Testis (tissue), 3 donors: ENCODE measurements around the gene TFF1. TPM values are rescaled to one million over a fixed set of nuclear protein-coding genes. Genes with fewer than 3 reads are reported as not detected.

Experiments used
- DNase-seq: peaks from one replicate; pipeline ENCODE4 v3.0.0-alpha.2; 2019
- H3K27ac ChIP-seq, 2 donors: fragments of 200-600 bp; sonication (generic); one replicate each; pipeline ENCODE4 v1.5.1; 2019
- H3K27me3 ChIP-seq: fragments of 200-600 bp; sonication (generic); one replicate; pipeline ENCODE4 v1.5.1; 2019
- H3K36me3 ChIP-seq: fragments of 200-600 bp; sonication (generic); one replicate; pipeline ENCODE4 v1.5.1; 2017; ENCODE audit warnings: low read depth; ENCODE audit errors: missing control alignments
- H3K4me1 ChIP-seq: fragments of 200-600 bp; sonication (generic); one replicate; pipeline ENCODE4 v1.5.1; 2019
- H3K4me3 ChIP-seq, 2 donors: fragments of 200-600 bp; sonication (generic); one replicate each; pipeline ENCODE4 v1.5.1; 2017 to 2019
- H3K9me3 ChIP-seq: fragments of 200-600 bp; sonication (generic); one replicate; pipeline ENCODE4 v1.5.1; 2017
- POLR2A ChIP-seq: fragments of 450-650 bp; IDR thresholded peaks from one replicate; pipeline ENCODE4 v1.6.1; 2017; ENCODE audit warnings: antibody characterized with exemption, mild to moderate bottlenecking, moderate library complexity
- WGBS, 2 donors: methylation state at CpG; one replicate each; pipeline ENCODE4 v1.1.5; 2018; 5-methylcytosine and 5-hydroxymethylcytosine counted together
- intact Hi-C: fragments of 100-400 bp; cut with DNase I; formaldehyde crosslinking; loops from one replicate; pipeline ENCODE4 v1.15.1; 2023; ENCODE audit warnings: low total_unique reads
- polyA plus RNA-seq: library from polyadenylated mRNA; stranded (reverse); fragments of 350-450 nt; fragmentation: Illumina TruSeq; extraction: RNeasy Lipid Tissue Mini Kit (QIAGEN cat#74804); gene quantifications from one replicate; pipeline ENCODE4 v1.2.3, GENCODE V29; 2014; ENCODE audit warnings: low read depth, low replicate concordance; ENCODE audit not compliant: insufficient read depth
- total RNA-seq, 2 donors: library from RNA; depleted of rRNA; stranded (reverse); fragments of >200 nt; gene quantifications; one replicate each; pipeline ENCODE4 v1.2.3, GENCODE V29; 2016
- TF ChIP-seq, protein P1 (sequence below), 3 experiments: fragments of 450-650 bp in 2 of 3; fragments of 200-600 bp in 1 of 3; sonication (generic) in 1 of 3; IDR thresholded peaks; one replicate each; pipeline ENCODE4 v1.5.1; 2016 to 2019; ENCODE audit warnings: antibody characterized with exemption in 3 of 3, mild to moderate bottlenecking in 2 of 3, moderate library complexity in 1 of 3

The TFF1 gene
- total and polyA plus RNA-seq, 3 donors from 2014 or later = not detected

DNA sequence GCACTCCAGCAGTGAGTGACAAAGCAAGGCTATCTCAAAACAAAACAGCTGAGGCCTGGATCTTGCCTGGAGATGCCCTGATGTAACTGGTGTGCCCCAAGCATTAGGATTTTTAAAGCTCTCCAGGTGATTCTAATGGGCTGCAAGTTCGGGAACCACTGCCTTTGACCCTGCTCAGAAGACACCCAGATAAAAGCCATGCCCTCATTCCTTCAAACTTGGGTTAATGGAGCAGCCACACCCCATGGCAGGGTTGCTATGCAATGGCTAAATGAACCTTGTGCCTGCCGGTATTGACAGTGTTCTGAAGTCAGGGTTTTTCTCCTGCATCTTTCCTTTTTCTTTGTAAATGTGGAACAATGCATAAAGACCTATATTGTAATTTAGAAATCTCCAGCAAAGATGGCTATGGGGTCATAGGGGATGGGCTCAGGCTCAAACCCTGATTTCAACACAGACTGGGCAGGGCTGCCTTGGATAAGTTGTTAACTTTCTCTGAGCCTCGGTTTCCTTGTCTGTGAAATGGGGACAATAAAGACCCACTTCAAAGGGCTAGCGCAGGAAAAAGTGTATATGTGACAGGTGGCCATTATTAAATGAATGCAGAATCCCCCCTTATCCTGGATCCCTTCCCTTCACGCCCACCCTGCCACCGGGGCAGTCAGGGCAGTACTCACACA, 51.6 kb downstream of the TFF1 start:
- H3K27me3 ChIP-seq = no peaks in the 10 kb centered on the region
- intact Hi-C loops = no loop called here
- DNase-seq = no peak
- 81% methylated on average over 6 of the region's 6 CpGs for WGBS, 2 donors
- H3K4me3 ChIP-seq = no peak overlapping the region
- H3K4me1 ChIP-seq = peaks cover 30% of the 10 kb centered on the region
- TF ChIP-seq, protein P1, sequence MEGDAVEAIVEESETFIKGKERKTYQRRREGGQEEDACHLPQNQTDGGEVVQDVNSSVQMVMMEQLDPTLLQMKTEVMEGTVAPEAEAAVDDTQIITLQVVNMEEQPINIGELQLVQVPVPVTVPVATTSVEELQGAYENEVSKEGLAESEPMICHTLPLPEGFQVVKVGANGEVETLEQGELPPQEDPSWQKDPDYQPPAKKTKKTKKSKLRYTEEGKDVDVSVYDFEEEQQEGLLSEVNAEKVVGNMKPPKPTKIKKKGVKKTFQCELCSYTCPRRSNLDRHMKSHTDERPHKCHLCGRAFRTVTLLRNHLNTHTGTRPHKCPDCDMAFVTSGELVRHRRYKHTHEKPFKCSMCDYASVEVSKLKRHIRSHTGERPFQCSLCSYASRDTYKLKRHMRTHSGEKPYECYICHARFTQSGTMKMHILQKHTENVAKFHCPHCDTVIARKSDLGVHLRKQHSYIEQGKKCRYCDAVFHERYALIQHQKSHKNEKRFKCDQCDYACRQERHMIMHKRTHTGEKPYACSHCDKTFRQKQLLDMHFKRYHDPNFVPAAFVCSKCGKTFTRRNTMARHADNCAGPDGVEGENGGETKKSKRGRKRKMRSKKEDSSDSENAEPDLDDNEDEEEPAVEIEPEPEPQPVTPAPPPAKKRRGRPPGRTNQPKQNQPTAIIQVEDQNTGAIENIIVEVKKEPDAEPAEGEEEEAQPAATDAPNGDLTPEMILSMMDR (IDR thresholded peaks at IDR 0.05) = no peak
- TF ChIP-seq POLR2A = no peak
- H3K9me3 ChIP-seq = no peaks in the 10 kb centered on the region
- no peaks in the 10 kb centered on the region for H3K36me3 ChIP-seq
- H3K27ac ChIP-seq = no peak overlapping the region

DNA sequence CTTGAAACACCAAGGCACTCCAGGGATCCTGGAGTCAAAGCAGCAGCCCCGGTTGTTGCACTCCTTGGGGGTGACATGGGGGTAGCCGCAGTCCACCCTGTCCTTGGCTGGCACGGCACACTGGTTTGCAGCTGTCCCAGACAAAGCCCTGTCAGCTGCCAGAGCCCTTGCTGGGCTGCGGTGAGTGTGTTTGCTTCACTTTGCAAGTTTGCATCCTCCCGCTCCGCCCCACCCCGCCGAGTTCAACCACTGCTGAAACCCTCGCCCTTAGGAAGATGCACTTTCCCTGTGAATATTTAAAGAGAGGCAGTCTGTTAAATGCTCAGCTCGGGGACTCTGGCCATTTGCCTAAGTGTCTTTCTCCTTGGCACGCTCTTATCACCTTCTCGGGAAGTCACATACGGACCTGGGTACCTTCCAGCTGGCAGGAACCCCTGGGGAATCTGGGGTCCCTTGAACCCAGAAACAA, 52.8 kb downstream of the TFF1 start:
- Histone ChIP-seq H3K4me3 (no peak overlapping the region), H3K9me3 (no peaks in the 10 kb centered on the region), H3K27ac (no peak overlapping the region), H3K4me1 (peaks cover 33% of the 10 kb centered on the region), H3K36me3 (no peaks in the 10 kb centered on the region), H3K27me3 (no peaks in the 10 kb centered on the region)
- 46 to 63% methylated on average over 13 of the region's 13 CpGs for WGBS, 2 donors
- DNase-seq = no peak
- TF ChIP-seq, protein P1 (IDR thresholded peaks at IDR 0.05) = no peak
- no peak for TF ChIP-seq POLR2A
- intact Hi-C loops = no loop called here

DNA sequence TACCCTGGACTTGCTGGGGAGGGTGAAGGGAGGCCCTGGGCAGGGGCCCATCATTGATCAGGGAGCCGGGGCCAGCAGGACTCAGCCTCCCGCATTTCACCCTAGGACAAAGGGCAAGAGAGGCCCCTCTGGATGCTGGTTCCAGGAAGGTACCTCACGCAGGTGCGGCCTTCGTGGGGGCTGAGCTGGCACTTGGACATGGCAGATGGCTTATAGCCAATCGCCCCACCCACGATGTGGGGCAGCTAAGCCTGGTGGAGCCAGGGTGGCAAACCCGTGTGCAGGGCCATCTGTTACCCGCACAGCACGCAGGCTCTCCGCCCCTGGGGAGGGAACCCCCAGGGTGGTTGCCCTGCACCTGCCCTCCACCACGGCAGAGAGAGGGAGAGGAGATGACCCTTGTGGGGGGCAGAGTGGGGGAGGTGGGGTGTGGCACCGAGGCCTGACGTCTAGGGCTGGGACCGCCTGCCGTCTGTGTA, 53.7 kb downstream of the TFF1 start:
- Histone ChIP-seq H3K4me1 (peaks cover 33% of the 10 kb centered on the region), H3K27ac (no peak overlapping the region), H3K36me3 (no peaks in the 10 kb centered on the region), H3K9me3 (no peaks in the 10 kb centered on the region), H3K4me3 (no peak overlapping the region), H3K27me3 (no peaks in the 10 kb centered on the region)
- intact Hi-C loops = no loop called here
- DNase-seq = no peak
- 72% methylated on average over 14 to 16 of the region's 16 CpGs for WGBS, 2 donors
- TF ChIP-seq POLR2A = no peak
- TF ChIP-seq, protein P1 (IDR thresholded peaks at IDR 0.05) = no peak

Other genes with a start within 250 kb of the TFF1 start
- 1 to 10 TPM; 4.6 to 5.9 TPM for gene ABCG1, start 147.4 kb downstream of the TFF1 start, total RNA-seq
- gene ABCG1, start 147.4 kb downstream of the TFF1 start, polyA plus RNA-seq = 5.1 TPM
- gene TFF3, start 51.1 kb downstream of the TFF1 start, total RNA-seq = 10 to 100 TPM in 1 of 2 donors, 1 to 10 TPM in 1; 3.9 to 12.9 TPM
- 11.5 TPM for gene TFF3, start 51.1 kb downstream of the TFF1 start, polyA plus RNA-seq
- gene TFF2, start 15.5 kb downstream of the TFF1 start, total RNA-seq = not detected
- gene TFF2, start 15.5 kb downstream of the TFF1 start, polyA plus RNA-seq = not detected
- gene TMPRSS3, start 29.5 kb upstream of the TFF1 start, total RNA-seq = under 1 TPM in 1 of 2 donors, not detected in 1; 0.56 TPM
- gene TMPRSS3, start 29.5 kb upstream of the TFF1 start, polyA plus RNA-seq = 0.40 TPM
- gene UBASH3A, start 37.4 kb upstream of the TFF1 start, total RNA-seq = 1 to 10 TPM in 1 of 2 donors, under 1 TPM in 1; 0.39 to 1.4 TPM
- gene UBASH3A, start 37.4 kb upstream of the TFF1 start, polyA plus RNA-seq = 0.40 TPM
- gene RSPH1, start 129.7 kb upstream of the TFF1 start, total RNA-seq = 10 to 100 TPM; 10.4 to 20.8 TPM
- gene RSPH1, start 129.7 kb upstream of the TFF1 start, polyA plus RNA-seq = 59.6 TPM
- 10 to 100 TPM; 22.6 to 24.3 TPM for gene SLC37A1, start 147.3 kb upstream of the TFF1 start, total RNA-seq
- gene SLC37A1, start 147.3 kb upstream of the TFF1 start, polyA plus RNA-seq = 48.3 TPM